H1 (cell line): ENCODE data around the gene IFNA1. TPM values are rescaled to one million over a fixed set of nuclear protein-coding genes. Genes with fewer than 3 reads are reported as not detected.

Experiments
- CTCF ChIA-PET: fragments of 300-600 bp; sonication (Branson Sonifier 250); formaldehyde crosslinking; loops from one replicate; lab custom pipeline; 2021; ENCODE audit not compliant: partially characterized antibody; lab: Charles Lee
- POLR2A ChIA-PET: fragments of 300-600 bp; sonication (Branson Sonifier 250); formaldehyde crosslinking; loops from one replicate; lab custom pipeline; 2021; ENCODE audit warnings: inconsistent platforms; ENCODE audit not compliant: partially characterized antibody; lab: Charles Lee
- DNase-seq, 2 experiments: peaks; one replicate each; pipeline versions ENCODE4 v3.0.0 to v3.0.0-alpha.2; 2010 to 2022; ENCODE audit warnings: low spot score in 2 of 2, low read depth in 1 of 2, mixed read lengths in 1 of 2
- FAIRE-seq: peaks from 2 replicates; lab custom pipeline; 2011; peaks lifted over from hg19 to GRCh38; lab: Jason Lieb, UNC
- H2AFZ ChIP-seq: 2 replicates; pipeline ENCODE4 v1.8.1; 2012; ENCODE audit warnings: low read length, inconsistent platforms
- H2AK5ac ChIP-seq: 2 replicates; pipeline ENCODE4 v1.6.1; 2013; ENCODE audit warnings: low read depth, low read length
- H2BK120ac ChIP-seq: replicated peaks from 2 replicates; pipeline ENCODE3; 2013; ENCODE audit warnings: low read depth, low read length, inconsistent platforms
- H2BK12ac ChIP-seq: 2 replicates; pipeline ENCODE4 v1.6.1; 2013; ENCODE audit warnings: low read depth, low read length
- H2BK15ac ChIP-seq: 2 replicates; pipeline ENCODE4 v1.6.1; 2013; ENCODE audit warnings: low read length
- H2BK20ac ChIP-seq: 2 replicates; pipeline ENCODE4 v1.6.1; 2013; ENCODE audit warnings: low read length
- H2BK5ac ChIP-seq: 2 replicates; pipeline ENCODE4 v1.6.1; 2013; ENCODE audit warnings: low read depth, low read length
- H3K14ac ChIP-seq: 2 replicates; pipeline ENCODE4 v1.6.1; 2013; ENCODE audit warnings: inconsistent platforms; ENCODE audit not compliant: insufficient read length
- H3K18ac ChIP-seq: 2 replicates; pipeline ENCODE4 v1.6.1; 2013; ENCODE audit warnings: low read length; ENCODE audit errors: extremely low read depth
- H3K23ac ChIP-seq: 2 replicates; pipeline ENCODE4 v1.6.1; 2013; ENCODE audit warnings: inconsistent platforms; ENCODE audit not compliant: insufficient read length
- H3K23me2 ChIP-seq: 2 replicates; pipeline ENCODE4 v1.6.1; 2013; ENCODE audit warnings: low read depth, low read length
- H3K27ac ChIP-seq: 2 replicates; pipeline ENCODE4 v1.6.1; 2011; ENCODE audit warnings: low read depth, low read length, inconsistent platforms
- H3K27me3 ChIP-seq, 4 experiments: replicated peaks in 1 of 4; 1 replicate in 1 of 4; 2 replicates in 3 of 4; pipeline versions ENCODE4 v1.6.1 to v1.8.1; 2011 to 2013; ENCODE audit warnings: low read length in 3 of 4, mild to moderate bottlenecking in 3 of 4, inconsistent platforms in 2 of 4, mixed read lengths in 2 of 4, moderate library complexity in 1 of 4; ENCODE audit not compliant: control insufficient read depth in 3 of 4, insufficient read depth in 3 of 4; ENCODE audit errors: extremely low read depth in 1 of 4
- H3K36me3 ChIP-seq, 4 experiments: 2 replicates each; pipeline versions ENCODE4 v1.6.1 to v1.8.1; 2011 to 2013; ENCODE audit warnings: mild to moderate bottlenecking in 4 of 4, low read length in 3 of 4, moderate library complexity in 2 of 4, control low read depth in 1 of 4, inconsistent platforms in 1 of 4; ENCODE audit not compliant: insufficient read depth in 4 of 4, control insufficient read depth in 2 of 4
- H3K4ac ChIP-seq: replicated peaks from 2 replicates; pipeline ENCODE3; 2013; ENCODE audit warnings: low read length, low read depth, mixed read lengths, inconsistent platforms; ENCODE audit not compliant: insufficient read length
- H3K4me1 ChIP-seq, 4 experiments: replicated peaks in 1 of 4; 1 replicate in 1 of 4; 2 replicates in 3 of 4; pipeline versions ENCODE4 v1.6.1 to v1.8.1; 2011 to 2013; ENCODE audit warnings: low read length in 3 of 4, inconsistent platforms in 2 of 4, mixed read lengths in 1 of 4; ENCODE audit not compliant: insufficient read depth in 4 of 4, control insufficient read depth in 3 of 4
- H3K4me2 ChIP-seq, 2 experiments: 2 replicates each; pipeline versions ENCODE4 v1.6.1 to v1.8.1; 2011 to 2013; ENCODE audit warnings: low read depth in 2 of 2, low read length in 2 of 2, control low read depth in 1 of 2, inconsistent platforms in 1 of 2, mild to moderate bottlenecking in 1 of 2; ENCODE audit not compliant: insufficient read depth in 1 of 2
- H3K4me3 ChIP-seq, 4 experiments: fragments of 200-600, 300-600 bp in 1 of 4; sonication (generic), shearing (Covaris generic), sonication (Bioruptor Twin) in 1 of 4; 2 replicates each; pipeline versions ENCODE4 v1.5.1 to v1.8.1; 2011 to 2016; ENCODE audit warnings: low read length in 4 of 4, low read depth in 3 of 4, control low read depth in 2 of 4, inconsistent platforms in 2 of 4, mild to moderate bottlenecking in 2 of 4, mixed read lengths in 1 of 4, moderate library complexity in 1 of 4; ENCODE audit not compliant: insufficient read depth in 2 of 4; ENCODE audit errors: extremely low read depth in 1 of 4
- H3K56ac ChIP-seq: replicated peaks from 2 replicates; pipeline ENCODE3; 2013; ENCODE audit warnings: low read depth, mild to moderate bottlenecking, mixed read lengths, low read length, inconsistent platforms; ENCODE audit not compliant: insufficient read length
- H3K79me1 ChIP-seq: 2 replicates; pipeline ENCODE4 v1.6.1; 2013; ENCODE audit warnings: low read depth, low read length, control low read depth
- H3K79me2 ChIP-seq, 2 experiments: 2 replicates each; pipeline versions ENCODE4 v1.6.1 to v1.8.1; 2012 to 2013; ENCODE audit warnings: low read length in 2 of 2, mild to moderate bottlenecking in 2 of 2, inconsistent platforms in 1 of 2; ENCODE audit not compliant: insufficient read depth in 2 of 2, control insufficient read depth in 1 of 2
- H3K9ac ChIP-seq, 4 experiments: replicated peaks in 1 of 4; 1 replicate in 1 of 4; 2 replicates in 3 of 4; pipeline versions ENCODE4 v1.6.1 to v1.8.1; 2011 to 2013; ENCODE audit warnings: low read depth in 3 of 4, low read length in 3 of 4, control low read depth in 2 of 4, mild to moderate bottlenecking in 2 of 4, moderate library complexity in 2 of 4, inconsistent platforms in 1 of 4; ENCODE audit errors: extremely low read depth in 1 of 4
- H3K9me3 ChIP-seq, 2 experiments: 2 replicates each; pipeline versions ENCODE4 v1.6.1 to v1.8.1; 2012 to 2013; ENCODE audit warnings: mild to moderate bottlenecking in 2 of 2, moderate library complexity in 2 of 2, control low read depth in 1 of 2, inconsistent platforms in 1 of 2, low read depth in 1 of 2, low read length in 1 of 2, mixed read lengths in 1 of 2; ENCODE audit not compliant: insufficient read depth in 2 of 2
- H4K20me1 ChIP-seq, 2 experiments: replicated peaks in 1 of 2; 2 replicates each; pipeline versions ENCODE3 to v1.8.1; 2011 to 2013; ENCODE audit warnings: inconsistent platforms in 2 of 2, low read length in 2 of 2, mild to moderate bottlenecking in 1 of 2; ENCODE audit not compliant: insufficient read depth in 2 of 2, control insufficient read depth in 1 of 2
- H4K5ac ChIP-seq: 2 replicates; pipeline ENCODE4 v1.6.1; 2013; ENCODE audit warnings: low read length, low read depth, mixed read lengths, inconsistent platforms; ENCODE audit not compliant: insufficient read length
- H4K8ac ChIP-seq: 2 replicates; pipeline ENCODE4 v1.8.0; 2013; ENCODE audit warnings: mild to moderate bottlenecking, moderate library complexity, low read length, inconsistent platforms; ENCODE audit not compliant: insufficient read depth; ENCODE audit errors: extremely low read depth
- H4K91ac ChIP-seq: replicated peaks from 2 replicates; pipeline ENCODE3; 2013; ENCODE audit warnings: low read length, mixed read lengths, inconsistent platforms; ENCODE audit not compliant: insufficient read length
- ASH2L ChIP-seq: fragments of 200-600, 300-600 bp; sonication (generic); IDR thresholded peaks from one replicate; pipeline ENCODE4 v1.7.1; 2017; ENCODE audit warnings: low read length
- BRCA1 ChIP-seq: IDR thresholded peaks from 2 replicates; pipeline ENCODE4 v1.6.1; 2012; ENCODE audit warnings: low read depth, low read length, improper control_type of control experiment
- CTBP2 ChIP-seq: IDR thresholded peaks from 2 replicates; pipeline ENCODE4 v1.7.0; 2011; ENCODE audit warnings: borderline replicate concordance, mild to moderate bottlenecking, moderate library complexity, mixed read lengths, low read length; ENCODE audit not compliant: insufficient read depth, insufficient read length
- JUND ChIP-seq: IDR thresholded peaks from 2 replicates; pipeline ENCODE4 v1.6.1; 2011; ENCODE audit warnings: mild to moderate bottlenecking, improper control_type of control experiment, low read length
- KDM1A ChIP-seq: fragments of 200-600, 300-600 bp; sonication (generic); IDR thresholded peaks from 2 replicates; pipeline ENCODE4 v1.7.1; 2016; ENCODE audit warnings: mild to moderate bottlenecking, low read length, borderline replicate concordance
- MAFK ChIP-seq: IDR thresholded peaks from 2 replicates; pipeline ENCODE4 v1.6.1; 2012; ENCODE audit warnings: low read depth, mild to moderate bottlenecking, improper control_type of control experiment, low read length
- POLR2A ChIP-seq, 2 experiments: IDR thresholded peaks; 1 replicate in 1 of 2; 2 replicates in 1 of 2; pipeline ENCODE4 v1.6.1; 2011; ENCODE audit warnings: low read depth in 2 of 2, low read length in 2 of 2, mild to moderate bottlenecking in 2 of 2; ENCODE audit errors: control extremely low read depth in 1 of 2
- POLR2AphosphoS5 ChIP-seq: IDR thresholded peaks from 2 replicates; pipeline ENCODE4 v1.6.1; 2011; ENCODE audit warnings: low read depth, low read length
- POU5F1 ChIP-seq: IDR thresholded peaks from 2 replicates; pipeline ENCODE4 v1.6.1; 2011; ENCODE audit warnings: low read depth, mild to moderate bottlenecking, low read length, moderate library complexity
- RAD21 ChIP-seq, 2 experiments: IDR thresholded peaks in 1 of 2; conservative IDR thresholded peaks in 1 of 2; 2 replicates each; pipeline ENCODE4 v1.6.1; 2011; ENCODE audit warnings: low read depth in 2 of 2, low read length in 2 of 2, improper control_type of control experiment in 1 of 2, inconsistent platforms in 1 of 2, mild to moderate bottlenecking in 1 of 2, moderate library complexity in 1 of 2
- RXRA ChIP-seq: IDR thresholded peaks from 2 replicates; pipeline ENCODE4 v1.6.1; 2011; ENCODE audit warnings: low read depth, mild to moderate bottlenecking, low read length, moderate library complexity; ENCODE audit not compliant: insufficient read depth
- SP4 ChIP-seq: IDR thresholded peaks from 2 replicates; pipeline ENCODE4 v1.6.1; 2012; ENCODE audit warnings: low read length, inconsistent platforms
- TAF7 ChIP-seq: optimal IDR thresholded peaks from 2 replicates; pipeline ENCODE3; 2011; ENCODE audit warnings: low read depth, mild to moderate bottlenecking, inconsistent platforms, low read length, moderate library complexity, borderline replicate concordance
- TEAD4 ChIP-seq: IDR thresholded peaks from 2 replicates; pipeline ENCODE4 v1.6.1; 2012; ENCODE audit warnings: low read depth, low read length, inconsistent platforms, mixed read lengths
- YY1 ChIP-seq: IDR thresholded peaks from 2 replicates; pipeline ENCODE4 v1.6.1; 2011; ENCODE audit warnings: low read depth, mild to moderate bottlenecking, low read length
- polyA plus RNA-seq, 7 experiments: library from polyadenylated mRNA; depleted of rRNA in 3 of 7; stranded (reverse) in 5 of 7; unstranded in 2 of 7; fragments of >200 nt in 5 of 7; fragments of 200-250 nt in 2 of 7; gene quantifications; 1 replicate in 5 of 7; 2 replicates in 1 of 7; 4 replicates in 1 of 7; pipeline versions ENCODE4 v1.2.1 to v1.2.3, GENCODE V29; 2011 to 2013; ENCODE audit warnings: missing spikeins in 2 of 7, mixed read lengths in 2 of 7
- total RNA-seq: library from RNA; stranded (reverse); fragmentation: NEBNext Ultra II Directional; extraction: Animal tissue kit (Norgen Biotek cat#: 25700); gene quantifications from 2 replicates; pipeline ENCODE4 v1.2.1, GENCODE V29; 2021

Gene IFNA1
- total and polyA plus RNA-seq, 2 of the 8 experiments (the other 6 are each of a cell fraction or from before 2014, with no cell fraction given), result not detected

- CTCF ChIA-PET, result interaction anchor here (0.6 to 5.4 kb wide), 39 partner anchors 8 to 909 kb away, joined by 3 to 37 read pairs (median 4); no protein-coding TSS in a partner anchor
- Histone ChIP-seq H3K79me2 (no peaks in the 10 kb centered on the region), H3K18ac (no peak overlapping the region), H4K5ac (no peak overlapping the region), H3K23me2 (no peaks in the 10 kb centered on the region), H3K4me2 (no peak overlapping the region), H3K4me3 (no peak overlapping the region), H4K20me1 (no peaks in the 10 kb centered on the region), H3K14ac (no peak overlapping the region), H3K23ac (no peak overlapping the region), H3K36me3 (0 out of 8 replicates have a peak, but pooled peaks cover 0 to 2% (median 0%) of the 10 kb centered on the region in 4 experiments), H3K4ac (no peak overlapping the region), H3K9ac (no peak overlapping the region), H3K56ac (no peak overlapping the region), H2BK12ac (no peak overlapping the region), H2BK120ac (no peak overlapping the region), H2BK15ac (no peak overlapping the region), H2AFZ (no peak overlapping the region), H3K4me1 (no peaks in the 10 kb centered on the region), H2AK5ac (no peak overlapping the region), H4K8ac (no peak overlapping the region), H3K79me1 (no peaks in the 10 kb centered on the region), H3K9me3 (peaks cover 0 to 7% of the 10 kb centered on the region in 2 experiments; a peak in 1 of 4 replicates), H2BK5ac (no peak overlapping the region), H3K27me3 (no peaks in the 10 kb centered on the region), H3K27ac (no peak overlapping the region), H2BK20ac (no peak overlapping the region), H4K91ac (no peak overlapping the region)
- DNase-seq (no peak), FAIRE-seq (peak; percentile 76)
- POLR2A ChIA-PET, result no interaction called here
- TF ChIP-seq RAD21 (IDR thresholded peaks at IDR 0.05 in 1 of 2, conservative IDR thresholded peaks at IDR 0.05 in 1 of 2; ENCODE audit: low read depth in 2 of 2, low read length in 2 of 2), result peak; percentile 81 to 82
- no peak for TF ChIP-seq POLR2AphosphoS5
- TF ChIP-seq POLR2A (IDR thresholded peaks at IDR 0.05; ENCODE audit: control extremely low read depth in 1 of 2, low read depth in 2 of 2, low read length in 2 of 2), result no peak
- no peak for TF ChIP-seq ASH2L
- peak; percentile 91 for TF ChIP-seq TEAD4
- TF ChIP-seq BRCA1, result no peak
- TF ChIP-seq POU5F1, result no peak
- peak; percentile 65 for TF ChIP-seq KDM1A
- TF ChIP-seq SP4, result no peak
- no peak for TF ChIP-seq RXRA
- no peak for TF ChIP-seq TAF7
- no peak for TF ChIP-seq YY1
- no peak for TF ChIP-seq MAFK
- TF ChIP-seq JUND, result no peak
- TF ChIP-seq CTBP2, result no peak
Measured at GRCh38 chr9:21465859-21466518, 25.8 kb downstream of the IFNA1 start.
